Activated CD4-positive, alpha-beta T cell treated with anti-CD3 and anti-CD28 coated beads, Interleukin-2, amount 10 ng/mL, durations not matched to agents 7 days and 5 days (primary cell): ENCODE data around the gene PRSS50. TPM values are rescaled to one million over a fixed set of nuclear protein-coding genes. Genes with fewer than 3 reads are reported as not detected.

Source experiments
- CTCF ChIA-PET: fragments of 350-600 bp; sonication (Branson Sonifier 250); formaldehyde crosslinking; loops from one replicate; lab custom pipeline; 2021; ENCODE audit warnings: antibody characterized with exemption; lab: Charles Lee
- POLR2A ChIA-PET: fragments of 350-600 bp; sonication (Branson Sonifier 250); formaldehyde crosslinking; loops from one replicate; lab custom pipeline; 2021; ENCODE audit warnings: antibody characterized with exemption; lab: Charles Lee
- DNase-seq: peaks from one replicate; pipeline ENCODE4 v3.0.0-alpha.2; 2020
- H3K27ac Mint-ChIP-seq: one replicate; pipeline ENCODE4 v1.8.0; 2021; ENCODE audit warnings: mild to moderate bottlenecking, moderate library complexity, mixed read lengths
- H3K27me3 Mint-ChIP-seq: one replicate; pipeline ENCODE4 v1.8.0; 2021; ENCODE audit warnings: mixed read lengths
- H3K36me3 Mint-ChIP-seq: one replicate; pipeline ENCODE4 v1.8.0; 2021; ENCODE audit warnings: low read depth, mixed read lengths
- H3K4me1 Mint-ChIP-seq: one replicate; pipeline ENCODE4 v1.8.0; 2021; ENCODE audit warnings: mixed read lengths
- H3K4me3 Mint-ChIP-seq: one replicate; pipeline ENCODE4 v1.8.0; 2021; ENCODE audit warnings: mild to moderate bottlenecking, moderate library complexity, mixed read lengths
- H3K9me3 Mint-ChIP-seq: one replicate; pipeline ENCODE4 v1.8.0; 2021; ENCODE audit warnings: mixed read lengths
- total RNA-seq, 2 experiments: library from RNA; stranded (reverse); gene quantifications; one replicate each; pipeline ENCODE4 v1.2.3, GENCODE V29; 2021

PRSS50 gene
- total RNA-seq, 2 experiments from 2014 or later, result not detected

GRCh38 chr3:46690798-46691197 is 26.9 kb downstream of the PRSS50 start:
- ChIA-PET CTCF (interaction anchor here (1.0 kb wide), 1 partner anchor 12 kb away, joined by 3 read pairs; no protein-coding TSS in a partner anchor), POLR2A (no interaction called here)
- H3K9me3 Mint-ChIP-seq, result no peaks in the 10 kb centered on the region
- H3K4me3 Mint-ChIP-seq, result no peak overlapping the region
- H3K4me1 Mint-ChIP-seq, result peaks cover 45% of the 10 kb centered on the region
- peaks cover 7% of the 10 kb centered on the region for H3K27me3 Mint-ChIP-seq
- no peaks in the 10 kb centered on the region for H3K36me3 Mint-ChIP-seq
- H3K27ac Mint-ChIP-seq, result no peak overlapping the region
- peak; percentile 19 for DNase-seq

GRCh38 chr3:46685446-46685845 is 32.2 kb downstream of the PRSS50 start:
- Mint-ChIP-seq H3K9me3 (no peaks in the 10 kb centered on the region), H3K4me3 (no peak overlapping the region), H3K27me3 (no peaks in the 10 kb centered on the region), H3K27ac (no peak overlapping the region), H3K36me3 (no peaks in the 10 kb centered on the region), H3K4me1 (peaks cover 6% of the 10 kb centered on the region)
- DNase-seq, result no peak
- ChIA-PET POLR2A (no interaction called here), CTCF (no interaction called here)

- POLR2A ChIA-PET, result no interaction called here
- no peak for DNase-seq
- no peaks in the 10 kb centered on the region for H3K9me3 Mint-ChIP-seq
- no peak overlapping the region for H3K27ac Mint-ChIP-seq
- no peaks in the 10 kb centered on the region for H3K27me3 Mint-ChIP-seq
- CTCF ChIA-PET, result interaction anchor here (1.2 to 1.6 kb wide), 2 partner anchors 9 to 55 kb away, joined by 3 to 5 read pairs; no protein-coding TSS in a partner anchor
- H3K4me3 Mint-ChIP-seq, result no peak overlapping the region
- H3K36me3 Mint-ChIP-seq, result no peaks in the 10 kb centered on the region
- H3K4me1 Mint-ChIP-seq, result peaks cover 2% of the 10 kb centered on the region
Measured at GRCh38 chr3:46684891-46685290, 32.8 kb downstream of the PRSS50 start.

GRCh38 chr3:46682974-46683373 is 34.7 kb downstream of the PRSS50 start:
- CTCF ChIA-PET, result interaction anchor here (2.4 kb wide), 1 partner anchor 13 kb away, joined by 10 read pairs; no protein-coding TSS in a partner anchor
- H3K27me3 Mint-ChIP-seq, result no peaks in the 10 kb centered on the region

GRCh38 chr3:46681856-46682540 is 35.7 kb downstream of the PRSS50 start:
- H3K4me1 Mint-ChIP-seq, result no peaks in the 10 kb centered on the region
- ChIA-PET CTCF (interaction anchor here (2.4 kb wide), 1 partner anchor 14 kb away, joined by 10 read pairs; no protein-coding TSS in a partner anchor), POLR2A (no interaction called here)
- no peak for DNase-seq
- H3K9me3 Mint-ChIP-seq, result no peaks in the 10 kb centered on the region
- no peaks in the 10 kb centered on the region for H3K27me3 Mint-ChIP-seq
- H3K4me3 Mint-ChIP-seq, result no peak overlapping the region
- no peaks in the 10 kb centered on the region for H3K36me3 Mint-ChIP-seq
- no peak overlapping the region for H3K27ac Mint-ChIP-seq

More at GRCh38 chr3:46682974-46683373, 34.7 kb downstream of the PRSS50 start:
- no peaks in the 10 kb centered on the region for H3K4me1 Mint-ChIP-seq
- DNase-seq, result no peak
- H3K36me3 Mint-ChIP-seq, result no peaks in the 10 kb centered on the region
- POLR2A ChIA-PET, result no interaction called here
- H3K4me3 Mint-ChIP-seq, result no peak overlapping the region
- no peak overlapping the region for H3K27ac Mint-ChIP-seq
- no peaks in the 10 kb centered on the region for H3K9me3 Mint-ChIP-seq

- Mint-ChIP-seq H3K4me1 (no peaks in the 10 kb centered on the region), H3K9me3 (no peaks in the 10 kb centered on the region), H3K27me3 (no peaks in the 10 kb centered on the region), H3K4me3 (no peak overlapping the region), H3K36me3 (no peaks in the 10 kb centered on the region), H3K27ac (no peak overlapping the region)
- ChIA-PET CTCF (no interaction called here), POLR2A (no interaction called here)
- DNase-seq, result no peak
Measured at GRCh38 chr3:46681387-46681786, 36.3 kb downstream of the PRSS50 start.

- Mint-ChIP-seq H3K27me3 (no peaks in the 10 kb centered on the region), H3K36me3 (no peaks in the 10 kb centered on the region), H3K27ac (no peak overlapping the region), H3K4me1 (no peaks in the 10 kb centered on the region), H3K4me3 (no peak overlapping the region), H3K9me3 (no peaks in the 10 kb centered on the region)
- POLR2A ChIA-PET, result no interaction called here
- DNase-seq, result no peak
- CTCF ChIA-PET, result no interaction called here
Measured at GRCh38 chr3:46680298-46680826, 37.3 kb downstream of the PRSS50 start.

GRCh38 chr3:46679681-46680080 is 38.0 kb downstream of the PRSS50 start:
- Mint-ChIP-seq H3K4me3 (no peak overlapping the region), H3K9me3 (no peaks in the 10 kb centered on the region), H3K27ac (no peak overlapping the region), H3K4me1 (no peaks in the 10 kb centered on the region), H3K27me3 (no peaks in the 10 kb centered on the region), H3K36me3 (no peaks in the 10 kb centered on the region)
- DNase-seq, result no peak
- ChIA-PET POLR2A (no interaction called here), CTCF (no interaction called here)

- POLR2A ChIA-PET, result no interaction called here
Measured at GRCh38 chr3:46678280-46678679, 39.4 kb downstream of the PRSS50 start.

GRCh38 chr3:46677411-46677726 is 40.3 kb downstream of the PRSS50 start:
- no peak overlapping the region for H3K27ac Mint-ChIP-seq
- CTCF ChIA-PET, result no interaction called here
- H3K4me3 Mint-ChIP-seq, result no peak overlapping the region

More at GRCh38 chr3:46678280-46678679, 39.4 kb downstream of the PRSS50 start:
- H3K27ac Mint-ChIP-seq, result no peak overlapping the region
- CTCF ChIA-PET, result no interaction called here
- H3K4me3 Mint-ChIP-seq, result no peak overlapping the region
- H3K27me3 Mint-ChIP-seq, result no peaks in the 10 kb centered on the region
- H3K36me3 Mint-ChIP-seq, result no peaks in the 10 kb centered on the region
- H3K4me1 Mint-ChIP-seq, result no peaks in the 10 kb centered on the region
- no peaks in the 10 kb centered on the region for H3K9me3 Mint-ChIP-seq
- no peak for DNase-seq

GRCh38 chr3:46676601-46677410 is 40.9 kb downstream of the PRSS50 start:
- Mint-ChIP-seq H3K27me3 (no peaks in the 10 kb centered on the region), H3K4me1 (no peaks in the 10 kb centered on the region), H3K9me3 (no peaks in the 10 kb centered on the region), H3K36me3 (no peaks in the 10 kb centered on the region), H3K27ac (no peak overlapping the region), H3K4me3 (no peak overlapping the region)
- CTCF ChIA-PET, result interaction anchor here (1.0 kb wide), 1 partner anchor 8 kb away, joined by 3 read pairs; no protein-coding TSS in a partner anchor
- POLR2A ChIA-PET, result no interaction called here
- no peak for DNase-seq

More at GRCh38 chr3:46677411-46677726, 40.3 kb downstream of the PRSS50 start:
- no peak for DNase-seq
- POLR2A ChIA-PET, result no interaction called here
- no peaks in the 10 kb centered on the region for H3K4me1 Mint-ChIP-seq
- H3K9me3 Mint-ChIP-seq, result no peaks in the 10 kb centered on the region
- H3K36me3 Mint-ChIP-seq, result no peaks in the 10 kb centered on the region
- H3K27me3 Mint-ChIP-seq, result no peaks in the 10 kb centered on the region

- ChIA-PET POLR2A (no interaction called here), CTCF (interaction anchor here (1.0 to 1.6 kb wide), 2 partner anchors 9 to 46 kb away, joined by 3 read pairs; no protein-coding TSS in a partner anchor)
- no peak overlapping the region for H3K27ac Mint-ChIP-seq
- H3K36me3 Mint-ChIP-seq, result no peaks in the 10 kb centered on the region
- H3K4me3 Mint-ChIP-seq, result no peak overlapping the region
- H3K4me1 Mint-ChIP-seq, result no peaks in the 10 kb centered on the region
- no peak for DNase-seq
- no peaks in the 10 kb centered on the region for H3K9me3 Mint-ChIP-seq
- no peaks in the 10 kb centered on the region for H3K27me3 Mint-ChIP-seq
Measured at GRCh38 chr3:46675843-46676567, 41.7 kb downstream of the PRSS50 start.
